Omental fat pad (tissue), 4 donors: Measurements from ENCODE around the gene S100B. TPM values are rescaled to one million over a fixed set of nuclear protein-coding genes. Genes with fewer than 3 reads are reported as not detected.
A peak's percentile ranks its signal among the peaks of the same experiment; 100 is the strongest.

Experiments used
- ATAC-seq: fragments of 150-250 bp; one replicate; pipeline ENCODE4 v1.9.1; 2016; ENCODE audit warnings: mild to moderate bottlenecking, moderate library complexity; ENCODE audit not compliant: low FRiP score
- DNase-seq: peaks from one replicate; pipeline ENCODE4 v3.0.0-alpha.2; 2019; ENCODE audit warnings: low spot score
- total RNA-seq, 4 donors: library from RNA; depleted of rRNA; stranded (reverse); fragments of >200 nt; gene quantifications; one replicate each; pipeline ENCODE4 v1.1.0, GENCODE V29; 2016
- TF ChIP-seq, protein P1 (sequence below), 3 donors: fragments of 450-650 bp; IDR thresholded peaks; one replicate each; pipeline ENCODE4 v1.5.1; 2016 to 2017; ENCODE audit warnings: antibody characterized with exemption in 3 of 3, mild to moderate bottlenecking in 3 of 3, moderate library complexity in 2 of 3

S100B gene
- 100 to 1,000 TPM in 3 of 4 donors, 10 to 100 TPM in 1; 75.0 to 252 (median 113) TPM for total RNA-seq

DNA sequence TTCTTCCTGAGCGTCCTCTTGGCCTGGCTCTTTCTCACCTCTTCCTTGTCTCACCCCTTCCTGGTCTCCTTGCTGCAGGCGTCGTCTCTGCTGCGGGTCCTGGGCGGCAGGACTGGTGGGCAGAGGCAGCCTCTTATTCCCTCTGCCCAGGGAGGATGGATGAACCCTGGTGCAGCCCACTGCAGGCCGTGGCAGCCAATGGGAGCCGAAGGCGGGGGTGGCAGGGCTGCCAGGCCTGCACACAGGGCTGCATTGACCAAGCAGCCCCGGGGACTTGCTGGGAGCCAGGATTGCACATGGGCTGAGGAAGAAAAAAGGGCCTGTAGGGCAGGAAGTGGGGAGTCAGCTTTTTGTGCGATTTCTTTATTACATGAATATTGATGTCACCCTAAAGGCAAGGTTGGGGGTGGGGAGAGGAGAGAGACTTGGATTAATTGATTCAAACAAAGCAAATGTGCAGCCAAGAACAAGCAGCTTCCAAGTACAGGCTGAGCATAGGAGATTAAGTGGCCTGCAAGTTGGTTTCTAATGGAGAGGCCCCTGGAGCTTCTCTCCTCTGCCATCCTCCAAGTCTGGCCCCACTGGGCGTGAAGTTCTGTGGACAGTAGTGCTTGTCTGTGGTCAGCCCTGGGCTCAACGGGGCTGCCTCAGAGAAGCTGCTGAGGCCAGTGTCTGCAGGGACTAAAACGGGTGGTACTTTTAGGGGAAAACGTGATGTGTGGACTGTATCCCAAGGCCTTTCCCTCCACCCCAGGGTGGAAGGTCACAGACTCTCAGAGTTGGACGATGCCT lies at the start of gene S100B:
S100B (minus strand) TSS at position 108 of the 792 bp plus-strand sequence. CDS start 2,667 bp downstream, outside the sequence.
- DNase-seq, result no peak
- TF ChIP-seq, protein P1, sequence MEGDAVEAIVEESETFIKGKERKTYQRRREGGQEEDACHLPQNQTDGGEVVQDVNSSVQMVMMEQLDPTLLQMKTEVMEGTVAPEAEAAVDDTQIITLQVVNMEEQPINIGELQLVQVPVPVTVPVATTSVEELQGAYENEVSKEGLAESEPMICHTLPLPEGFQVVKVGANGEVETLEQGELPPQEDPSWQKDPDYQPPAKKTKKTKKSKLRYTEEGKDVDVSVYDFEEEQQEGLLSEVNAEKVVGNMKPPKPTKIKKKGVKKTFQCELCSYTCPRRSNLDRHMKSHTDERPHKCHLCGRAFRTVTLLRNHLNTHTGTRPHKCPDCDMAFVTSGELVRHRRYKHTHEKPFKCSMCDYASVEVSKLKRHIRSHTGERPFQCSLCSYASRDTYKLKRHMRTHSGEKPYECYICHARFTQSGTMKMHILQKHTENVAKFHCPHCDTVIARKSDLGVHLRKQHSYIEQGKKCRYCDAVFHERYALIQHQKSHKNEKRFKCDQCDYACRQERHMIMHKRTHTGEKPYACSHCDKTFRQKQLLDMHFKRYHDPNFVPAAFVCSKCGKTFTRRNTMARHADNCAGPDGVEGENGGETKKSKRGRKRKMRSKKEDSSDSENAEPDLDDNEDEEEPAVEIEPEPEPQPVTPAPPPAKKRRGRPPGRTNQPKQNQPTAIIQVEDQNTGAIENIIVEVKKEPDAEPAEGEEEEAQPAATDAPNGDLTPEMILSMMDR (IDR thresholded peaks at IDR 0.05), result no peak
- peak; percentile 34 for ATAC-seq

DNA sequence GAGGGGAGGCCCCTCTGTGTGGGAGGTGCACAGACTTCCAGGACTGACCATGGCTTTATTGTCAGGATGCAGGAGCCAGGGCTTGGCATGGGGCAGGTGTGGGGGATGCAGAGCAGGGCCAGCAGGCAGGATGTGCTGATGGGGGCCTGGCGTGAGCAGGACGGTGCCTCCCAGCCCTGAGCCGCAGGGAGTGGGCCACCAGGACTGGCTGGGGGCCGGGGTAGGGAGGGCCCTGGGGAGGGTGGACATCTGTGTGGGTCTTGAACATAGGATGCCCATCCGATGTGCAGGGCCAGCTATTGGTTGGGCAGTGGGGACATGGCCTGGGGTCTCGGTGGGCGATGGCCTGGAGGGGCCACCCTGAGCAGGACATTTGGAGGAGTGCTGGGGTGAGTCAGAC lies 46.2 kb upstream of the S100B start:
- TF ChIP-seq, protein P1 (IDR thresholded peaks at IDR 0.05), result no peak
- DNase-seq, result no peak
- ATAC-seq, result no peak

DNA sequence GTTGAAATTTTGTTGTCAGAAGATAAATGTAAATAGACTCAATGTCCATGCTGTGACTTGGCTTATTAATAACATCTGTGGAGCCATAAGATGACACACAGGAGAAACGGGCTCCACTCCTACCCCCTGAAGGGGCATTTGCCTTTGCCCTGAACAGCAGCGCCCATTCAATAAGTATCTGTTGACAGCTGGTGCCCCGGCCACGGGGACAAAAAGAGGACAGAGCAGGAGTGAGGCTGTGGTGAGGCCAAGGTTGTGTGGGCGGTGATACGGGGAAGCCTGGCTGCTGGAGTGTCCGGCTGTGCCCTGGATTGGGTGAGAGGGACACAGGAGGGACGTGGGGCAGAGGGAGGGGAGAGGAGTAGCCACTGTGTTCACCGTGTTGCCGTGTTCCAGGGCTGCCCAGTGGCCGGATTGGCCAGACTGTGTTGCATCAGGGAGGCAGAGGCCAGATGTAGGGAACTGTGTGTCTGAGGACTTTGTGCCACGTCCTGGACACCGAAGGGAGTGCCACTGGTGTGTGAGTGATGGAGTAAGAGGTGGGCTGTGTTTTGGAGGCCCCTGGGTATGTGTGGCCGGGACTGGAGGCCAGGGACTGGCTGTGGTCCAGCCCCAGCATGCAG lies 45.7 kb upstream of the S100B start:
- DNase-seq (no peak), ATAC-seq (no peak)
- TF ChIP-seq, protein P1 (IDR thresholded peaks at IDR 0.05), result no peak

DNA sequence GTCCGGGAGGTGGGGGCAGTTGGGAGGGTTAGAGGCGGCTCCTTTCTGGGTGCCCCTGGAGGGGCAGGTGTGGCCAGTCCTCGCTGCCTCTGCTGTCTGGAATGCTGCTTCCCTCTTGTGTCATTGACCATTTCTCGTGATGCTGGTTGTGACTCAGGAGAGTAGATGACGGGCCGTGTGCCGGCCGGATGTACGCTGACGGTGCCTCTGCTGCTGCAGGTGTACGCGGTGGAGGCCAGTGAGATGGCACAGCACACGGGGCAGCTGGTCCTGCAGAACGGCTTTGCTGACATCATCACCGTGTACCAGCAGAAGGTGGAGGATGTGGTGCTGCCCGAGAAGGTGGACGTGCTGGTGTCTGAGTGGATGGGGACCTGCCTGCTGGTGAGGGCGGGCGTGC lies 44.5 kb upstream of the S100B start:
- no peak for ATAC-seq
- TF ChIP-seq, protein P1 (IDR thresholded peaks at IDR 0.05), result no peak
- no peak for DNase-seq

- no peak for ATAC-seq
- TF ChIP-seq, protein P1 (IDR thresholded peaks at IDR 0.05), result no peak
Observed at GRCh38 chr21:46648539-46648938, 43.7 kb upstream of the S100B start.

DNA sequence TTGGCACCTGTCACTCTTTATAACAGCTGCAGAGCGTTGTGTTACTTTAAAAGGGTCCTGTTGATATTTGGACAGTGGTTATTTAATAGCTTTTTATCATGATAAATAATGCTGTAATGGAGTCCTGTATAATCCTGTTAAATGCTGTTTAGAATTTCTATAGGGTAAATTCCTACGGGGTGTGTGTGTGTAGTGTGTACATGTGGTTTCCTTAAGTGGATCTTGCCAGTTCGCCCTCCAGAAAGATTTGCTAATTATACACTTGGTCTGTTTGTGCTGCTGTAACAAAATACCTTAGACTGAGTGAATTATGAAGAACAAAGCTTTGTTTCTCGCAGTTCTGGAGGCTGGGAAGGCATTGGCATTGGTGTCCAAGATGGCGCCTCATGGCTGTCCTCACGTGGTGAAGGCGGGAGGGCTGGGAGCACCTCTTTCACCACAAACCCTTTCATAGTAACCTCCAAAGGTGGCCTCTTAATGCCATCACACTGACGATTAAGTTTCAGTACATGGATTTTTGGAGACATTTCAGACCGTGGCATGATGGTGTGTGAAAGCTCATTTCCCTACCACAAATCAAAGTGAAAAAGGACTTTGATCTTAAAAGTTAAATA lies 41.8 kb upstream of the S100B start:
- ATAC-seq, result no peak
- TF ChIP-seq, protein P1 (IDR thresholded peaks at IDR 0.05), result no peak
- DNase-seq, result no peak

More at GRCh38 chr21:46648539-46648938, 43.7 kb upstream of the S100B start:
- DNase-seq, result no peak
